ENCODE data around the gene LPIN1.

DNA sequence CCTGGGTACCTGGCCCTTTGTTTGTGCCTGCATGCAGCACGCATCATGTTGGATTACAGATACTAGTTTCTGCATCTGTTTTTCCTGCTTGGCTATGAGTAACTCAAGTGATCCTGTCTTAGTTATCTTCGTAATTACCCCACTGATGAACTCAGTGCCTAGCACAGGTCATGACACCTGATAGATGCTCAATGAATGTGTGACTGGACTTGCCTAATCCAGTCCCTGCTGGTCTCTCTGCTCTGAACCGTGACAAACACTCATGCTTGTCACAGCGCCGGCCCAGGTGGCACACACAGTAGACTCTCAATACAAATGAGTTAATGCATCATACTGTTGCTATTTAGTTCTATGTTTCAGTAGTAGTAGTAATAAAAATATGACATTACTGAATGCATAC lies 45.2 kb upstream of the LPIN1 start:
- TF ChIP-seq, protein P1, sequence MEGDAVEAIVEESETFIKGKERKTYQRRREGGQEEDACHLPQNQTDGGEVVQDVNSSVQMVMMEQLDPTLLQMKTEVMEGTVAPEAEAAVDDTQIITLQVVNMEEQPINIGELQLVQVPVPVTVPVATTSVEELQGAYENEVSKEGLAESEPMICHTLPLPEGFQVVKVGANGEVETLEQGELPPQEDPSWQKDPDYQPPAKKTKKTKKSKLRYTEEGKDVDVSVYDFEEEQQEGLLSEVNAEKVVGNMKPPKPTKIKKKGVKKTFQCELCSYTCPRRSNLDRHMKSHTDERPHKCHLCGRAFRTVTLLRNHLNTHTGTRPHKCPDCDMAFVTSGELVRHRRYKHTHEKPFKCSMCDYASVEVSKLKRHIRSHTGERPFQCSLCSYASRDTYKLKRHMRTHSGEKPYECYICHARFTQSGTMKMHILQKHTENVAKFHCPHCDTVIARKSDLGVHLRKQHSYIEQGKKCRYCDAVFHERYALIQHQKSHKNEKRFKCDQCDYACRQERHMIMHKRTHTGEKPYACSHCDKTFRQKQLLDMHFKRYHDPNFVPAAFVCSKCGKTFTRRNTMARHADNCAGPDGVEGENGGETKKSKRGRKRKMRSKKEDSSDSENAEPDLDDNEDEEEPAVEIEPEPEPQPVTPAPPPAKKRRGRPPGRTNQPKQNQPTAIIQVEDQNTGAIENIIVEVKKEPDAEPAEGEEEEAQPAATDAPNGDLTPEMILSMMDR (conservative IDR thresholded peaks at IDR 0.05) = no peak
- TF ChIP-seq ZFX (IDR thresholded peaks at IDR 0.05) = no peak
